ENCODE results near the gene PRSS22. TPM values are rescaled to one million over a fixed set of nuclear protein-coding genes. Genes with fewer than 3 reads are reported as not detected.

The PRSS22 gene
- polyA plus RNA-seq, 1 of the 3 experiments (the other 2 are of a cell fraction) = not detected

- no peaks in the 10 kb centered on the region for H3K9me3 ChIP-seq
- H3K79me2 ChIP-seq (ENCODE audit: insufficient read depth) = peaks cover 3% of the 10 kb centered on the region
- no peak for TF ChIP-seq RXRA (IDR thresholded peaks at IDR 0.05; ENCODE audit: borderline replicate concordance, low read depth)
- TF ChIP-seq IRF3 (IDR thresholded peaks at IDR 0.05; ENCODE audit: low read depth, low read length) = no peak
- TF ChIP-seq REST (IDR thresholded peaks at IDR 0.05; ENCODE audit: low read depth, low read length) = no peak
- TF ChIP-seq TAF1 (IDR thresholded peaks at IDR 0.05; ENCODE audit: borderline replicate concordance, low read depth, low read length) = no peak
- TF ChIP-seq POLR2AphosphoS5 (IDR thresholded peaks at IDR 0.05; ENCODE audit: low read depth, low read length) = no peak
- TF ChIP-seq RAD21 (IDR thresholded peaks at IDR 0.05; ENCODE audit: low read length) = no peak
- ChIA-PET POLR2A (no interaction called here), CTCF (interaction anchor here (2.1 kb wide), 1 partner anchor 29 kb away, joined by 10 read pairs; no protein-coding TSS in a partner anchor)
- H3K4me3 ChIP-seq (ENCODE audit: low read depth in 2 of 2, low read length in 1 of 2) = no peak overlapping the region
- peaks cover 3% of the 10 kb centered on the region in 2 experiments; a peak in 1 of 4 replicates for H3K4me1 ChIP-seq (ENCODE audit: control insufficient read depth in 1 of 2, insufficient read depth in 2 of 2, low read depth in 1 of 2, low read length in 1 of 2)
- peaks cover 8% of the 10 kb centered on the region for H3F3A ChIP-seq (replicated peaks; ENCODE audit: insufficient read depth)
- H3K4me2 ChIP-seq = no peak overlapping the region
- H4K20me1 ChIP-seq (ENCODE audit: insufficient read depth) = no peaks in the 10 kb centered on the region
- no peak overlapping the region for H3K27ac ChIP-seq (ENCODE audit: low read depth in 2 of 2, low read length in 1 of 2)
- H3K27me3 ChIP-seq (ENCODE audit: insufficient read depth) = no peaks in the 10 kb centered on the region
- DNase-seq = no peak
- H3K9me2 ChIP-seq = no peaks in the 10 kb centered on the region
- peaks cover 0 to 12% of the 10 kb centered on the region in 2 experiments for H3K36me3 ChIP-seq (replicated peaks in 1 of 2; ENCODE audit: control insufficient read depth in 1 of 2, insufficient read depth in 2 of 2, low read length in 1 of 2)
- H2AFZ ChIP-seq (ENCODE audit: low read depth) = no peak overlapping the region
- no peak overlapping the region for H3K9ac ChIP-seq
- 92% methylated on average over 6 of the region's 10 CpGs for WGBS (ENCODE audit: low lambda C conversion rate)
Observed at GRCh38 chr16:2898831-2899563, 41.0 kb upstream of the PRSS22 start.

- Histone ChIP-seq H3K4me1 (ENCODE audit: control insufficient read depth in 1 of 2, insufficient read depth in 2 of 2, low read depth in 1 of 2, low read length in 1 of 2) (no peaks in the 10 kb centered on the region), H4K20me1 (ENCODE audit: insufficient read depth) (no peaks in the 10 kb centered on the region), H3K36me3 (replicated peaks in 1 of 2; ENCODE audit: control insufficient read depth in 1 of 2, insufficient read depth in 2 of 2, low read length in 1 of 2) (peaks cover 0 to 12% of the 10 kb centered on the region in 2 experiments), H3K27ac (ENCODE audit: low read depth in 2 of 2, low read length in 1 of 2) (no peak overlapping the region), H3K79me2 (ENCODE audit: insufficient read depth) (peaks cover 3% of the 10 kb centered on the region), H3K4me2 (no peak overlapping the region), H3K9ac (no peak overlapping the region), H2AFZ (ENCODE audit: low read depth) (no peak overlapping the region), H3K4me3 (ENCODE audit: low read depth in 2 of 2, low read length in 1 of 2) (no peak overlapping the region), H3F3A (replicated peaks; ENCODE audit: insufficient read depth) (no peaks in the 10 kb centered on the region), H3K27me3 (ENCODE audit: insufficient read depth) (no peaks in the 10 kb centered on the region), H3K9me3 (no peaks in the 10 kb centered on the region), H3K9me2 (no peaks in the 10 kb centered on the region)
- 85% methylated on average over 5 of the region's 7 CpGs for WGBS (ENCODE audit: low lambda C conversion rate)
- POLR2A ChIA-PET = no interaction called here
- CTCF ChIA-PET = interaction anchor here (1.3 to 2.0 kb wide), 2 partner anchors 10 to 30 kb away, joined by 4 to 6 read pairs; no protein-coding TSS in a partner anchor
- no peak for DNase-seq
- no peak for TF ChIP-seq NRF1 (IDR thresholded peaks at IDR 0.05; ENCODE audit: low read depth, low read length)
- no peak for TF ChIP-seq USF2 (IDR thresholded peaks at IDR 0.05; ENCODE audit: borderline replicate concordance, low read depth, low read length)
- TF ChIP-seq NFIC (IDR thresholded peaks at IDR 0.05; ENCODE audit: borderline replicate concordance) = no peak
- no peak for TF ChIP-seq MAX (IDR thresholded peaks at IDR 0.05; ENCODE audit: low read depth)
- TF ChIP-seq RCOR1 (IDR thresholded peaks at IDR 0.05; ENCODE audit: low read length) = no peak
- no peak for TF ChIP-seq CHD2 (IDR thresholded peaks at IDR 0.05; ENCODE audit: low read length, partially characterized antibody)
- no peak for TF ChIP-seq SMC3 (IDR thresholded peaks at IDR 0.05; ENCODE audit: low read depth, low read length)
- TF ChIP-seq FOSL2 (IDR thresholded peaks at IDR 0.05; ENCODE audit: borderline replicate concordance, low read depth) = no peak
- TF ChIP-seq REST (IDR thresholded peaks at IDR 0.05; ENCODE audit: low read depth, low read length) = no peak
- no peak for TF ChIP-seq YY1 (IDR thresholded peaks at IDR 0.05; ENCODE audit: low read depth)
Observed at GRCh38 chr16:2897110-2897509, 39.1 kb upstream of the PRSS22 start.

Measured in SK-N-SH (cell line).